Effector memory CD4-positive, alpha-beta T cell (primary cell): ENCODE results near the gene PARP9.
A peak's percentile ranks its signal among the peaks of the same experiment; 100 is the strongest.

Source experiments
- DNase-seq, 3 donors: peaks; one replicate each; pipeline ENCODE4 v3.0.0-alpha.2; 2020
- H3K27ac ChIP-seq: 2 replicates; pipeline ENCODE4 v1.7.0; 2013; ENCODE audit warnings: mild to moderate bottlenecking, low read length, moderate library complexity; ENCODE audit not compliant: insufficient read depth, poor library complexity, severe bottlenecking
- H3K27me3 ChIP-seq: replicated peaks from 2 replicates; pipeline ENCODE4 v1.7.0; 2013; ENCODE audit warnings: mild to moderate bottlenecking, low read length; ENCODE audit not compliant: insufficient read depth, control insufficient read depth, poor library complexity, severe bottlenecking
- H3K36me3 ChIP-seq: 2 replicates; pipeline ENCODE4 v1.7.0; 2013; ENCODE audit warnings: mild to moderate bottlenecking, low read length, moderate library complexity; ENCODE audit not compliant: control insufficient read depth, insufficient read depth
- H3K4me1 ChIP-seq: 2 replicates; pipeline ENCODE4 v1.7.0; 2013; ENCODE audit warnings: low read length, mild to moderate bottlenecking; ENCODE audit not compliant: control insufficient read depth, insufficient read depth, poor library complexity, severe bottlenecking
- H3K4me3 ChIP-seq: 2 replicates; pipeline ENCODE4 v1.7.0; 2013; ENCODE audit warnings: low read length, low read depth, mild to moderate bottlenecking; ENCODE audit not compliant: insufficient read depth, poor library complexity, severe bottlenecking
- H3K9me3 ChIP-seq: 2 replicates; pipeline ENCODE4 v1.7.0; 2013; ENCODE audit warnings: mild to moderate bottlenecking, low read length, moderate library complexity; ENCODE audit not compliant: control insufficient read depth

Gene PARP9

GRCh38 chr3:122533480-122533879, 30.6 kb downstream of the PARP9 start:
- Histone ChIP-seq H3K27me3 (no peaks in the 10 kb centered on the region), H3K36me3 (peaks cover 53% of the 10 kb centered on the region), H3K27ac (no peak overlapping the region), H3K4me1 (no peaks in the 10 kb centered on the region), H3K4me3 (no peak overlapping the region), H3K9me3 (no peaks in the 10 kb centered on the region)
- no peak for DNase-seq

GRCh38 chr3:122530164-122530563, 33.9 kb downstream of the PARP9 start:
- Histone ChIP-seq H3K36me3 (peaks cover 40% of the 10 kb centered on the region), H3K27ac (no peak overlapping the region), H3K27me3 (no peaks in the 10 kb centered on the region), H3K4me3 (no peak overlapping the region), H3K9me3 (no peaks in the 10 kb centered on the region), H3K4me1 (no peaks in the 10 kb centered on the region)
- no peak for DNase-seq

GRCh38 chr3:122523317-122523716, 40.8 kb downstream of the PARP9 start:
- Histone ChIP-seq H3K27me3 (no peaks in the 10 kb centered on the region), H3K36me3 (peaks cover 11% of the 10 kb centered on the region), H3K4me1 (no peaks in the 10 kb centered on the region), H3K4me3 (no peak overlapping the region), H3K9me3 (no peaks in the 10 kb centered on the region), H3K27ac (no peak overlapping the region)
- DNase-seq, result no peak

- H3K9me3 ChIP-seq, result no peaks in the 10 kb centered on the region
- no peaks in the 10 kb centered on the region for H3K4me1 ChIP-seq
- H3K27me3 ChIP-seq, result no peaks in the 10 kb centered on the region
- no peak overlapping the region for H3K4me3 ChIP-seq
- H3K27ac ChIP-seq, result no peak overlapping the region
- no peak for DNase-seq
- H3K36me3 ChIP-seq, result no peaks in the 10 kb centered on the region
Measured at GRCh38 chr3:122520861-122521260, 43.2 kb downstream of the PARP9 start.

GRCh38 chr3:122519693-122520092, 44.4 kb downstream of the PARP9 start:
- H3K27me3 ChIP-seq, result no peaks in the 10 kb centered on the region
- H3K36me3 ChIP-seq, result no peaks in the 10 kb centered on the region
- H3K4me3 ChIP-seq, result no peak overlapping the region
- DNase-seq, result no peak
- no peak overlapping the region for H3K27ac ChIP-seq
- H3K4me1 ChIP-seq, result no peaks in the 10 kb centered on the region
- H3K9me3 ChIP-seq, result no peaks in the 10 kb centered on the region

GRCh38 chr3:122516846-122517360, 47.2 kb downstream of the PARP9 start:
- no peak overlapping the region for H3K4me3 ChIP-seq
- no peak overlapping the region for H3K27ac ChIP-seq
- no peaks in the 10 kb centered on the region for H3K36me3 ChIP-seq
- no peak for DNase-seq
- H3K27me3 ChIP-seq, result no peaks in the 10 kb centered on the region
- H3K9me3 ChIP-seq, result no peaks in the 10 kb centered on the region
- no peaks in the 10 kb centered on the region for H3K4me1 ChIP-seq

- H3K36me3 ChIP-seq, result no peaks in the 10 kb centered on the region
Measured at GRCh38 chr3:122515870-122516269, 48.2 kb downstream of the PARP9 start.

GRCh38 chr3:122515020-122515468, 49.1 kb downstream of the PARP9 start:
- peak overlapping the region; percentile 85 for H3K4me3 ChIP-seq
- H3K27ac ChIP-seq, result peak overlapping the region; percentile 98

More at GRCh38 chr3:122515870-122516269, 48.2 kb downstream of the PARP9 start:
- DNase-seq, result no peak
- H3K27me3 ChIP-seq, result no peaks in the 10 kb centered on the region
- H3K4me1 ChIP-seq, result no peaks in the 10 kb centered on the region
- no peak overlapping the region for H3K27ac ChIP-seq
- no peaks in the 10 kb centered on the region for H3K9me3 ChIP-seq
- H3K4me3 ChIP-seq, result no peak overlapping the region

GRCh38 chr3:122514123-122515019, 49.7 kb downstream of the PARP9 start, which contains the start of gene KPNA1:
TSS of gene KPNA1 (minus strand) at chr3:122514939. CDS start at chr3:122496565, 18,374 bp downstream.
- DNase-seq, result peak; percentile 69 to 77 (median 76)
- Histone ChIP-seq H3K27me3 (no peaks in the 10 kb centered on the region), H3K4me3 (peak within 1 kb of the TSS; percentile 85), H3K4me1 (no peaks in the 10 kb centered on the region), H3K9me3 (no peaks in the 10 kb centered on the region), H3K27ac (peak within 1 kb of the TSS; percentile 98), H3K36me3 (no peaks in the 10 kb centered on the region)

More at GRCh38 chr3:122515020-122515468, 49.1 kb downstream of the PARP9 start:
- no peak for DNase-seq
- H3K4me1 ChIP-seq, result no peaks in the 10 kb centered on the region
- no peaks in the 10 kb centered on the region for H3K36me3 ChIP-seq
- no peaks in the 10 kb centered on the region for H3K27me3 ChIP-seq
- no peaks in the 10 kb centered on the region for H3K9me3 ChIP-seq
